Upper lobe of left lung (tissue), 6 donors: Measurements from ENCODE around the gene HIPK1. TPM values are rescaled to one million over a fixed set of nuclear protein-coding genes. Genes with fewer than 3 reads are reported as not detected.

ENCODE experiments used
- ATAC-seq, 2 donors: fragments of 200-7000 bp; cut with Tn5 transposase; one replicate each; pipeline ENCODE4 v1.9.1; 2022; ENCODE audit warnings: mild to moderate bottlenecking in 2 of 2, moderate library complexity in 2 of 2; ENCODE audit not compliant: low FRiP score in 2 of 2
- DNase-seq, 2 donors: peaks; one replicate each; pipeline ENCODE4 v3.0.0-alpha.2; 2019 to 2020
- H3K27ac ChIP-seq, 4 donors: fragments of 200-600 bp; sonication (generic); one replicate each; pipeline ENCODE4 v1.5.1; 2016 to 2019
- H3K27me3 ChIP-seq, 4 donors: fragments of 200-600 bp; sonication (generic); one replicate each; pipeline ENCODE4 v1.5.1; 2017 to 2019
- H3K36me3 ChIP-seq, 4 donors: fragments of 200-600 bp; sonication (generic); one replicate each; pipeline ENCODE4 v1.5.1; 2016 to 2019
- H3K4me1 ChIP-seq, 4 donors: fragments of 200-600 bp; sonication (generic); one replicate each; pipeline ENCODE4 v1.5.1; 2018 to 2019
- H3K4me3 ChIP-seq, 4 donors: fragments of 200-600 bp; sonication (generic); one replicate each; pipeline ENCODE4 v1.5.1; 2017 to 2019; ENCODE audit warnings: mild to moderate bottlenecking in 2 of 4, moderate library complexity in 1 of 4
- H3K9me3 ChIP-seq, 4 donors: fragments of 200-600 bp; sonication (generic); one replicate each; pipeline ENCODE4 v1.5.1; 2018 to 2019
- EP300 ChIP-seq, 4 donors: sonication (generic); formaldehyde crosslinking; IDR thresholded peaks; one replicate each; pipeline ENCODE4 v1.5.1; 2017; ENCODE audit warnings: antibody characterized with exemption in 4 of 4, control low read depth in 2 of 4
- POLR2A ChIP-seq, 4 donors: fragments of 450-650 bp; IDR thresholded peaks; one replicate each; pipeline ENCODE4 v1.5.1; 2016 to 2017; ENCODE audit warnings: antibody characterized with exemption in 4 of 4, mild to moderate bottlenecking in 2 of 4
- POLR2AphosphoS5 ChIP-seq, 2 donors: sonication (generic); formaldehyde crosslinking; IDR thresholded peaks; one replicate each; pipeline ENCODE4 v1.5.1; 2017; ENCODE audit warnings: antibody characterized with exemption in 2 of 2
- WGBS, 2 donors: methylation state at CpG; one replicate each; pipeline ENCODE4 v1.1.5; 2017 to 2018; 5-methylcytosine and 5-hydroxymethylcytosine counted together
- total RNA-seq, 6 donors: library from RNA; depleted of rRNA in 4 of 6; stranded (reverse); fragments of >200 nt in 4 of 6; gene quantifications; one replicate each; pipeline versions ENCODE4 v1.1.0 to v1.2.1, GENCODE V29; 2016 to 2021
- TF ChIP-seq, protein P1 (sequence below), 6 experiments: fragments of 450-650 bp in 4 of 6; fragments of 200-600 bp in 2 of 6; sonication (generic) in 2 of 6; IDR thresholded peaks; one replicate each; pipeline ENCODE4 v1.5.1; 2016 to 2019; ENCODE audit warnings: antibody characterized with exemption in 6 of 6
- donor health status: DM: no; HTN: no; CAD: no; lungs with moderate emphysema.
- donor health status: DM: no; HTN: yes; CAD: no; lungs with severe emphysema.

HIPK1 gene
- total RNA-seq, 6 donors from 2014 or later, result 31.4 to 85.5 (median 64.0) TPM

DNA sequence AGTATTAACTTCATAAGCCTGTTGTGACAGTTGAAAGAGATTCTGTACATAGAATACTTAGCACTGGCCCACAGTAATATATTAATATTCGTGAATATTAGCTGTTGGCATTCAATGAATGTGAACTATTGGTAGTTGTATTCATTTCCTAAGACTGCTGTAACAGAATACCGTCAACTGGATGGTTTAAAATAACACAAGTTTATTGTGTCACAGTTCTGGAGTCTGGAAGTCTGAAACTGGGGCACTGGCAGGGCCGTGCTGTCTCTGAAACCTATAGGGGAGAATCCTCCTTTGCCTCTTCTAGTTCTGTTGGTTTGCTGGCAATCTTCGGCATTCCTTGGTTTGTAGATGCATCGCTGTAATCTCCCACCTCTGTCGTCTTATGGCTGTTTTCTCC, 97.7 kb downstream of the HIPK1 start:
- TF ChIP-seq EP300 (IDR thresholded peaks at IDR 0.05), result no peak
- no peak for TF ChIP-seq POLR2AphosphoS5 (IDR thresholded peaks at IDR 0.05)
- no peak for TF ChIP-seq POLR2A (IDR thresholded peaks at IDR 0.05)
- TF ChIP-seq, protein P1, sequence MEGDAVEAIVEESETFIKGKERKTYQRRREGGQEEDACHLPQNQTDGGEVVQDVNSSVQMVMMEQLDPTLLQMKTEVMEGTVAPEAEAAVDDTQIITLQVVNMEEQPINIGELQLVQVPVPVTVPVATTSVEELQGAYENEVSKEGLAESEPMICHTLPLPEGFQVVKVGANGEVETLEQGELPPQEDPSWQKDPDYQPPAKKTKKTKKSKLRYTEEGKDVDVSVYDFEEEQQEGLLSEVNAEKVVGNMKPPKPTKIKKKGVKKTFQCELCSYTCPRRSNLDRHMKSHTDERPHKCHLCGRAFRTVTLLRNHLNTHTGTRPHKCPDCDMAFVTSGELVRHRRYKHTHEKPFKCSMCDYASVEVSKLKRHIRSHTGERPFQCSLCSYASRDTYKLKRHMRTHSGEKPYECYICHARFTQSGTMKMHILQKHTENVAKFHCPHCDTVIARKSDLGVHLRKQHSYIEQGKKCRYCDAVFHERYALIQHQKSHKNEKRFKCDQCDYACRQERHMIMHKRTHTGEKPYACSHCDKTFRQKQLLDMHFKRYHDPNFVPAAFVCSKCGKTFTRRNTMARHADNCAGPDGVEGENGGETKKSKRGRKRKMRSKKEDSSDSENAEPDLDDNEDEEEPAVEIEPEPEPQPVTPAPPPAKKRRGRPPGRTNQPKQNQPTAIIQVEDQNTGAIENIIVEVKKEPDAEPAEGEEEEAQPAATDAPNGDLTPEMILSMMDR (IDR thresholded peaks at IDR 0.05), result no peak
- Histone ChIP-seq H3K4me1 (no peaks in the 10 kb centered on the region), H3K27ac (no peak overlapping the region), H3K27me3 (no peaks in the 10 kb centered on the region), H3K4me3 (no peak overlapping the region), H3K36me3 (no peaks in the 10 kb centered on the region), H3K9me3 (no peaks in the 10 kb centered on the region)
- DNase-seq (no peak), ATAC-seq (no peak)
- WGBS, 2 donors, result 84 to 90% methylated on average over 6 of the region's 6 CpGs

Other genes with a start within 250 kb of the HIPK1 start
- gene PHTF1, start 169.8 kb upstream of the HIPK1 start, total RNA-seq, result 10 to 100 TPM; 14.7 to 42.3 (median 22.7) TPM
- gene RSBN1, start 116.8 kb upstream of the HIPK1 start, total RNA-seq, result 10 to 100 TPM; 20.2 to 32.8 (median 23.6) TPM
- gene PTPN22, start 57.6 kb upstream of the HIPK1 start, total RNA-seq, result 10 to 100 TPM in 3 of 6 donors, 1 to 10 TPM in 3; 6.7 to 15.2 (median 9.9) TPM
- 1 to 10 TPM; 1.0 to 6.2 (median 1.7) TPM for gene BCL2L15, start 41.7 kb upstream of the HIPK1 start, total RNA-seq
- 10 to 100 TPM in 5 of 6 donors, 1 to 10 TPM in 1; 6.2 to 29.3 (median 14.0) TPM for gene AP4B1, start 24.5 kb upstream of the HIPK1 start, total RNA-seq
- 1 to 10 TPM; 3.0 to 9.1 (median 6.7) TPM for gene DCLRE1B, start 24.0 kb upstream of the HIPK1 start, total RNA-seq
- 10 to 100 TPM; 11.5 to 59.9 (median 36.6) TPM for gene OLFML3, start 50.1 kb downstream of the HIPK1 start, total RNA-seq
- under 1 TPM in 1 of 6 donors, not detected in 5; 0.07 TPM for gene SYT6, start 224.5 kb downstream of the HIPK1 start, total RNA-seq